T-helper 2 cell treated with Interferon-gamma antibody and Interleukin-4, amounts not matched to agents 100 ng/mL and 5 ng/mL, for 36 hours (primary cell): Measurements from ENCODE around the gene FOXC1. TPM values are rescaled to one million over a fixed set of nuclear protein-coding genes. Genes with fewer than 3 reads are reported as not detected.

ENCODE experiments used
- intact Hi-C: fragments of 100-400 bp; cut with micrococcal nuclease; formaldehyde crosslinking; loops from one replicate; pipeline ENCODE4 v1.15.1; 2023
- total RNA-seq: library from RNA; stranded (reverse); gene quantifications from 2 replicates; pipeline ENCODE4 v1.2.3, GENCODE V29; 2022

The FOXC1 gene
- total RNA-seq, 1 donor from 2014 or later, result not detected

DNA sequence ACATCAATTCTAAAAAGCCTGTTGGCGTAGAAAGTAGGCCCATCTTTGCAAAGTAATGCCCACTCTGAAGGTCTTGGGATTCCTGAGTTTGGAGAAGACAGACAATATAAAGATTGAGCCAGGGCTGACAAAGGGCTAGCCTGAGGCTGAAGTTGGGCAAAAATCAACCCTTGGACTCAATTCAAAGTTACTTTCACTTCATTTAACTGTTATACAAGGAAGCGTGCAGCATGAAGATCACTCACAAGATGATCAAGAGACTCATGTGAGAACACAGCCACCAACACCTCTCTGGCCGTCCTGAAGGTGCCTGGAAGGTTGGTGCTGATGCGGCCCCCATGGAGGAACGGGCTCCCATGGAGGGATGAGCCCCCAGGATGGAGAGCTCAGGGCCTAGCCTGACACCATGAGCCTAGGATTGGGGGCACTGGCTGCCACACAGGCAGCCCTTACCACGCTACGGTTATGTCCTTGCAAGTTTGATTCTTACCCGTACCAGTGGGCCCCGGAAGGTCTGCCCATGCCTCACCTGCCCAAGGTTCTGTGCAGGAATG is 26.6 kb downstream of the FOXC1 start:
- intact Hi-C loops, result no loop called here

- intact Hi-C loops, result no loop called here
Measured at GRCh38 chr6:1636971-1637871, 27.5 kb downstream of the FOXC1 start.

- intact Hi-C loops, result no loop called here
Measured at GRCh38 chr6:1639430-1639829, 29.7 kb downstream of the FOXC1 start.

DNA sequence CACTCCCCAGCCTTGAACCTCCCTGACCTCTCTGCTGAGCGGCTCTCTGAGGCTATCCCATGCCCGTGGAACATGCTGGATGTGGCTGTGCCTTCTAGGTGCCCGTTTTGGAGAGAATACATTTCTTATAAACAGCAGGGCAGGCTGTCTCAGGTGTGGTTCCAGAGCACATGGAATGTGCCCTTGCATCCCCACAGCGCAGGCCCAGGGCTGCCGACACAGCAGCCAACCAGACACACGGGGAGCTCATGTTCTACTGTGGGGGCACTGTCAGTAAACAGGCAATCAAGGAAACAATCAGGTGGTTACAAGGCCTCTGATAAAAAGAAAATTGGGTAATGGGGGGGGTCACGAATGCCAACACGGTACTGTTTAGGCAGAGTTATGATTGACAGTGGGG is 30.8 kb downstream of the FOXC1 start:
- intact Hi-C loops, result no loop called here

GRCh38 chr6:1641343-1641885 is 31.7 kb downstream of the FOXC1 start:
- intact Hi-C loops, result no loop called here

DNA sequence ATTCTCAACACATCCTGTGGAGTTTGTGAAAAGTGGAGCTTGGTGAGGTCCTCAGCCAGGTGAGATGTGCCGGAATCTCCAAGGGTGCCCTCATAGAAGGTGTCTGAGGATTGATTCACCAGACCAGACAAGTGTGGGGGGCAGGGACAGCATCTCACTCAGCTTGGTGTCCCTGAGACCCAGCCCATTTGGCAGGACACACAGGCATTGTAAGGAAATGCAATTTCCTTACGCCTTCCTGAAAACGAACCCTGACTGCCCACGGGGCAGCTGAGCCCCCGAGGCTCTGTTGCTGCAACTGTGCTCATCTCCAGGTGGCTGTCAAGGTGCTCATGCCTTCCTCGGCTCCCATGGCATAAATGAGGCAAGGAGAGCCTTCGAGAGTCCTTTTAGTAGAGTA is 33.4 kb downstream of the FOXC1 start:
- intact Hi-C loops, result no loop called here

DNA sequence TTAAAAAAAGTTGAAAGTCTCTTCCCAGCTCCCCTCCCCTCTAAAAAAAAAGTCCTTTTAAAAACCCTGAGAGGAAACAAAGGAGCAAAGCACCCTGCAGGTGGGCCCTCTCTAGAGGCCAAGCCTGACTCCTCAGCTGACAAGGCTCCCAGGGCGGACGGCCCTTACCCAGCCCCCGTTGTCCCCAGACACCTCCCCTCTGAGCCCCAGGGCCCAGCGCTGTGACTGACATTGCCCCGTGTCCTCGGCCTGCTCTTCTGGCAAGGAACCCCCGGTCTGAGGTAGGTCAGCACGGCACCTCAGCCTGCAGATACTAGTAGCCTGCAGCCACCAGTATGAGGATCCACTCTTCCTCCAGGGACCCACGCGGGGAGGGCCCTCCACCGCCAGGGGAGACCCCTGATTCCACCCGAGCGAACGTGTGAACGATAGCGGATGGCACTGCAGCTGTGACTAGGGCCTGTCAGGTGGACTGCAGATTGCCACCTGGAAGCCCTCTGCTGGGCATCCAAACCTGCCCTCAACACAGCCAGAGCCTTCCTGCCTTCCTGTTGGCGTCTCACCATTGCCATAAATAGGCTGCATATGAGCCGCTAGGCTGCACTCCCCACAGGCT is 34.2 kb downstream of the FOXC1 start:
- intact Hi-C loops, result no loop called here

DNA sequence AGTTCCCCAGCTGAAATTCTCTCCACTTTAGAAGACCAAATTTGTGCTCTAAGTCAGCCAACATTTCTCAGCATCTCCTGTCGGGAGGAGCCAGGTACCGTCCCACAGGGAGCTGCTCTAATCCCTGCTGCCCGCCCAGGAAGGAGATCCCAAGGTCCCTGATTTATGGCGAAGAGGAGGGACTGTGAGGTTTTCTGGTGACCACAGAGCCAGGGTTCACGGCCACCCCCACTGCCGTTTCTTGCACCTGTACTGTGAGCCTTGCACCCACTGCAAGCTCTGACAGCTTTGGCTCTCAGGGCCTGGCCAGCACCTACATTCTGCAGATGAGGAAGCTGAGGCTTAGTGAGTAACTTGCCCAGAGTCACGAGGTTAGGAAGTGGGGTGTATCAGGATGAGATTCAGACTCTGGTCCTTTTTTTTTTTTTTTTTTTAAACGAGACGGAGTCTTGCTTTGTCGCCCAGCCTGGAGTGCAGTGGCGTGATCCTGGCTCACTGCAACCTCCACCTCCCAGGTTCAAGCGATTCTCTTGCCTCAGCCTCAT is 34.9 kb downstream of the FOXC1 start:
- intact Hi-C loops, result no loop called here

GRCh38 chr6:1645466-1646185 is 35.9 kb downstream of the FOXC1 start:
- intact Hi-C loops, result no loop called here

DNA sequence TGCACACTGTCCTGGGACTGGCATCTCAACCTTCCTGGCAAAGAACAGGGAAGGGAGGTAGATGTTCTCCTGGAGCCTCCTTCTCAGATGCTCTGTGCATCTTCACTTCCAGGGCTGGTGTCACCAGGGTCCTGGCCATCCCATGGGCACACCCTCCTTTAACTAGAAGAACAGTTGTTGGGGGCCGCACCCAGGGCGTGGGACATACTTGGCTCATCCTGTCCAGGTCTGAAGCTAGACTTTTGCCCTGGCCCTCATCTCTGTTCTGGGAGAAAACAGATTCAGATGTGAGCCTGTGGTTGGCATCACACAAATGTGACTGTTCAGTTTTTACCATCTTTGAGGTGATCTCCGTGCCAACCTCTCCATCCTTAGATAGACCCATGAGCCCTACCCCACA is 41.6 kb downstream of the FOXC1 start:
- intact Hi-C loops, result no loop called here

DNA sequence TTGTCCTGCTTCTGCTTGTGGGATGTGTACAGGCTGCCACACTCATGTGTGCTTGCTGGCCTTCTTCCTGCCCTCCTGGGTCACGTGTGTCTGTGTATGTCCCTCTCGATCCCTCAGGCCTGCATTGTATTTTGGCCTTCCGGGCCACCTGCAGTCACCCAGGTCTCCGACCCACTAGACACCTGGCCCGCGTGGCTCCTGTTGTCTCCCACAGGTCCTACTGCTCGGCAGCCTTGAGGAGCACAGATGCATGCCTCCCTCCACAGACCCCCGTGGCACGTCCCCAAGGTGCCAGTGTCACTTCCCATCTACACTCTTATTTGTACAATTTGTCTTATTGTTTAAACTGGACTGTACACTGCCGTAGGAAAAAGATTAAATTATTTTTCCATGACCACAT is 43.1 kb downstream of the FOXC1 start:
- intact Hi-C loops, result no loop called here

- intact Hi-C loops, result no loop called here
Measured at GRCh38 chr6:1654054-1654453, 44.3 kb downstream of the FOXC1 start.

DNA sequence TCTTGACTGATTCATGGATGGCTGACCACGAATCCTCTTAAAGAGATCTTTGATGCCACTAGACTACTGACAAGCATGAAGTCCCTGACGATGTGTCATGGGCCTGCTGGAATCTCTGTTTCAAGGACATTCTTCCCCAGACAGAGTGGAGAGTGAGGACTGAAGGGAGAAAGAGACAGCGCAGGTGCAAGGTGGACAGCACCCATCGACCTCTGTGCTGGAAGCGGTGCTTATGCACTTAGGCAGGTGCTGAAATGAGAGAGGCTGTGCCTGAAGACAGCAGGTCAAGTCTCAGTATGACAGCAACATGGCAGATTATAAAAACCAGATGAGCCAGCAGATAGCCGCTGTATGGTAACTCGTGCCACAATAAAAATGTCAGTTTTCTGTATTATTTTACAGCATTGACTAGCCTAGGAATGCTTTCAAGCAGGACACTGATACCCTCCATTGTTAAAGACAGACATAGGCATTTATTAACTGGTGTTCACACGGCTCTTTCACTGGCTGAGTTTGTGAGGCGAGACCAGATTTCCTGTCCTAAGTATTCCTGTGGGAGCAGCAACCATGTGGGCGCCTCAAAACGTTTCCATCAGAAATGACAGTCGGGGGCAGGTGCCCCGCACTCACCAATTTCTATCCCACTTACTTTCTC is 47.5 kb downstream of the FOXC1 start:
- intact Hi-C loops, result no loop called here

GRCh38 chr6:1657771-1658165 is 48.1 kb downstream of the FOXC1 start:
- intact Hi-C loops, result no loop called here

DNA sequence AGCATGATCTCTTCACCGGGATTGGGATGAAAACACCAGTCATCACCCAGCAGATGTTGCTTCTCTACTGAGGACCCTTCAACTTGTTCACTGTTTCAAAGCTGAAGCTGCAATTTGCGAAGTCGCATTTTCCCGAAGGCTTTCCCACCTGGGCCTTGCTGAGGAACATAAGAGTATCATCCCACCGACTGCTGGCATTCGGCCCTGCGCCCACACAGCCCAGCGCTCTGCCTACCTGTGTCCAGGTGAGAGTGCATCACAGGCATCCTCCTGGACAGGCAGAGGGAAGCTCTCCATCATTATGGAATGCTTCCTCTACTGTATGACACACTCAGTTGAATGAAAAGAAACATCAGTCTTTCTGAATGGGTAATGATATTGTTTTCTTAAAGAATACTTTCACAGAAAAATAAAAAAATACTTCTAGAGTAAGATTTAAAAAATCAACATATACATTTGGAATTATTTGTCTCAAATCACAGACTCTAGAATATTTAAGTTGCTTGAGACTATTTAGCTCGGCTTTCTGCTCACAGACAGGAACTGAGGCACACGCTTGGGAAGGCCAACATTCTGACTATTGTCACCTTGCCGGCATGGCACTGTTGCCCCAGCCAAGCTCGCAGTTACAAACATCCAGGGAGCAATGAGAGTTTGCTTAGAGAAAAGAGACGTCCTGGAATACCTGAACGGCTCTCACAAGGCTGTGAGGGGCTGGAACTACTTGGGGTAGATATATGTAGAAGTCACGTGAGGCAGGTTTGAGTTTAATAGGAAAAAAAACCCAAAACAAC is 48.7 kb downstream of the FOXC1 start:
- intact Hi-C loops, result no loop called here

DNA sequence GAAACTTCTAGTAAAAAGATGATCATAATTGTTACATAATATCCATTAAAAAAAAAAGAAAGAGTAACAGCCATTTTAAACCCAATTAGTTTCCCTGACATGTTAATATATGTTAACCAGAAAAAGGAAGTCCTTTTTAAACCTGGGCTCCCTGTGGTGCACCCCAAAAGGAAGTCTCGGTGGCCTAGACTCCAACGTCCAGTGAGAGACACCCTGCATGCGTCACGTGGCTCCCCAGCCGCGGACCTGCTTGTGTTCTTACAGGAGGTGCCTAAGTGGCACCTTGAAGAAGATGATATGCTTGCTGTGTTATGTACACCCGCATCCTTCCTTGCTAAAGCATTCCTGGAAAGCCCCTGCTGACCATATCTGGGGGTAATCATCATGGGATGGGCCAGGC is 50.1 kb downstream of the FOXC1 start:
- intact Hi-C loops, result no loop called here

- intact Hi-C loops, result no loop called here
Measured at GRCh38 chr6:1662534-1662933, 52.8 kb downstream of the FOXC1 start.
